Mammary epithelial cell (primary cell): ENCODE data around the gene C16orf90.

Source experiments
- CTCF ChIP-seq, 2 donors: IDR thresholded peaks in 1 of 2; conservative IDR thresholded peaks in 1 of 2; 2 replicates each; pipeline ENCODE4 v1.5.1; 2011 to 2012; ENCODE audit warnings: inconsistent platforms in 2 of 2, low read length in 2 of 2, mild to moderate bottlenecking in 2 of 2, control low read depth in 1 of 2, low read depth in 1 of 2; ENCODE audit not compliant: insufficient read depth in 1 of 2; ENCODE audit errors: extremely low read depth in 1 of 2
- EZH2 ChIP-seq: IDR thresholded peaks from 2 replicates; pipeline ENCODE4 v1.6.1; 2012; ENCODE audit warnings: low read length, inconsistent platforms, borderline replicate concordance

- no peak for TF ChIP-seq CTCF (conservative IDR thresholded peaks at IDR 0.05 in 1 of 2, IDR thresholded peaks at IDR 0.05 in 1 of 2; ENCODE audit: extremely low read depth in 1 of 2, insufficient read depth in 1 of 2, low read depth in 1 of 2, low read length in 2 of 2)
- no peak for TF ChIP-seq EZH2
Observed at GRCh38 chr16:3460585-3460984, 34.7 kb downstream of the C16orf90 start.
